Keratinocyte (primary cell): ENCODE results near the gene RAB11FIP3. TPM values are rescaled to one million over a fixed set of nuclear protein-coding genes. Genes with fewer than 3 reads are reported as not detected.

ENCODE experiments used
- DNase-seq: peaks from one replicate; pipeline ENCODE4 v3.0.0-alpha.2; 2011; ENCODE audit warnings: low read depth, missing footprints, low spot score
- FAIRE-seq: peaks from 2 replicates; lab custom pipeline; 2011; peaks lifted over from hg19 to GRCh38; lab: Jason Lieb, UNC
- H2AFZ ChIP-seq: 2 replicates; pipeline ENCODE4 v1.6.0; 2012; ENCODE audit warnings: low read length, control low read depth, inconsistent platforms; ENCODE audit not compliant: control insufficient read depth
- H3K27ac ChIP-seq: 2 replicates; pipeline ENCODE4 v1.5.1; 2011; ENCODE audit warnings: low read length; ENCODE audit not compliant: control insufficient read depth, insufficient read depth
- H3K27me3 ChIP-seq: 3 replicates; pipeline ENCODE4 v1.6.0; 2011; ENCODE audit warnings: low read length; ENCODE audit not compliant: control insufficient read depth, insufficient read depth; ENCODE audit errors: extremely low read depth
- H3K36me3 ChIP-seq, 2 experiments: 2 replicates in 1 of 2; 3 replicates in 1 of 2; pipeline ENCODE4 v1.5.1; 2011; ENCODE audit warnings: low read length in 2 of 2, mild to moderate bottlenecking in 1 of 2; ENCODE audit not compliant: control insufficient read depth in 2 of 2, insufficient read depth in 2 of 2; ENCODE audit errors: extremely low read depth in 1 of 2
- H3K4me1 ChIP-seq: 3 replicates; pipeline ENCODE4 v1.5.1; 2011; ENCODE audit warnings: low read length; ENCODE audit not compliant: control insufficient read depth, insufficient read depth; ENCODE audit errors: extremely low read depth
- H3K4me2 ChIP-seq: 3 replicates; pipeline ENCODE4 v1.6.0; 2011; ENCODE audit warnings: low read depth, low read length; ENCODE audit not compliant: control insufficient read depth, insufficient read depth; ENCODE audit errors: extremely low read depth
- H3K4me3 ChIP-seq, 3 experiments: fragments of 200-600 bp in 1 of 3; sonication (generic) in 1 of 3; 2 replicates in 2 of 3; 3 replicates in 1 of 3; pipeline ENCODE4 v1.5.1; 2011 to 2016; ENCODE audit warnings: low read length in 3 of 3, mild to moderate bottlenecking in 3 of 3, control low read depth in 2 of 3, inconsistent platforms in 1 of 3, low read depth in 1 of 3, mixed read lengths in 1 of 3, mixed run types in 1 of 3, moderate library complexity in 1 of 3; ENCODE audit not compliant: control insufficient read depth in 2 of 3, insufficient read depth in 2 of 3; ENCODE audit errors: extremely low read depth in 1 of 3
- H3K79me2 ChIP-seq: 2 replicates; pipeline ENCODE4 v1.6.0; 2012; ENCODE audit warnings: low read length; ENCODE audit not compliant: control insufficient read depth, insufficient read depth
- H3K9ac ChIP-seq: 3 replicates; pipeline ENCODE4 v1.6.0; 2011; ENCODE audit warnings: low read length; ENCODE audit not compliant: control insufficient read depth, insufficient read depth; ENCODE audit errors: extremely low read depth
- H3K9me1 ChIP-seq: 3 replicates; pipeline ENCODE4 v1.6.0; 2011; ENCODE audit warnings: low read length; ENCODE audit not compliant: control insufficient read depth, insufficient read depth; ENCODE audit errors: extremely low read depth
- H3K9me3 ChIP-seq: 2 replicates; pipeline ENCODE4 v1.5.1; 2012; ENCODE audit warnings: low read depth, low read length; ENCODE audit not compliant: control insufficient read depth
- H4K20me1 ChIP-seq: 3 replicates; pipeline ENCODE4 v1.6.0; 2011; ENCODE audit warnings: low read length; ENCODE audit not compliant: control insufficient read depth, insufficient read depth; ENCODE audit errors: extremely low read depth
- CTCF ChIP-seq, 3 experiments: IDR thresholded peaks in 1 of 3; conservative IDR thresholded peaks in 1 of 3; optimal IDR thresholded peaks in 1 of 3; 2 replicates in 2 of 3; 3 replicates in 1 of 3; pipeline versions ENCODE3 to v1.5.1; 2011; ENCODE audit warnings: low read length in 3 of 3, mild to moderate bottlenecking in 3 of 3, moderate library complexity in 2 of 3, control low read depth in 1 of 3, inconsistent platforms in 1 of 3; ENCODE audit not compliant: insufficient read depth in 2 of 3; ENCODE audit errors: extremely low read depth in 1 of 3
- EZH2 ChIP-seq: IDR thresholded peaks from one replicate; pipeline ENCODE4 v1.6.1; 2012; ENCODE audit warnings: inconsistent platforms, mild to moderate bottlenecking, low read length, moderate library complexity
- dilution Hi-C: fragments of 300-500 bp; cut with MboI; formaldehyde crosslinking; loops from one replicate; pipeline ENCODE4 v1.7.0; 2020; ENCODE audit warnings: low sequenced_read_pairs; ENCODE audit not compliant: extremely low pct_ligation_motif_present
- polyA plus RNA-seq, 5 experiments: library from polyadenylated mRNA; depleted of rRNA in 3 of 5; stranded (reverse) in 3 of 5; stranded (forward) in 1 of 5; unstranded in 1 of 5; fragments of >200 nt; gene quantifications; 1 replicate in 1 of 5; 2 replicates in 3 of 5; 3 replicates in 1 of 5; pipeline versions ENCODE4 v1.2.1 to v1.2.3, GENCODE V29; 2011 to 2012; ENCODE audit warnings: missing spikeins in 2 of 5, low read depth in 1 of 5, low replicate concordance in 1 of 5

The RAB11FIP3 gene
- polyA plus RNA-seq, 1 donor (not counting 4 experiments of a cell fraction or from before 2014, with no cell fraction given): 6.4 TPM

GRCh38 chr16:500709-501108, 75.3 kb downstream of the RAB11FIP3 start:
- TF ChIP-seq EZH2: no peak
- no peak for TF ChIP-seq CTCF (optimal IDR thresholded peaks at IDR 0.05 in 1 of 3, IDR thresholded peaks at IDR 0.05 in 1 of 3, conservative IDR thresholded peaks at IDR 0.05 in 1 of 3; ENCODE audit: extremely low read depth in 1 of 3, insufficient read depth in 2 of 3, low read length in 3 of 3)
- Histone ChIP-seq H3K4me3 (no peak overlapping the region), H2AFZ (no peak overlapping the region), H3K4me2 (no peak overlapping the region), H3K9me1 (no peaks in the 10 kb centered on the region), H3K79me2 (no peaks in the 10 kb centered on the region), H3K36me3 (peaks cover 5 to 8% of the 10 kb centered on the region in 2 experiments), H3K27me3 (no peaks in the 10 kb centered on the region), H3K4me1 (no peaks in the 10 kb centered on the region), H3K9me3 (no peaks in the 10 kb centered on the region), H4K20me1 (no peaks in the 10 kb centered on the region), H3K27ac (no peak overlapping the region), H3K9ac (no peak overlapping the region)
- dilution Hi-C loops: no loop called here
- DNase-seq (no peak), FAIRE-seq (no peak)

GRCh38 chr16:502179-502943, 76.9 kb downstream of the RAB11FIP3 start:
- no peak overlapping the region for H3K4me3 ChIP-seq
- no peak overlapping the region for H3K9ac ChIP-seq
- H3K27ac ChIP-seq: no peak overlapping the region
- dilution Hi-C loops: no loop called here
- no peaks in the 10 kb centered on the region for H3K27me3 ChIP-seq
- H4K20me1 ChIP-seq: no peaks in the 10 kb centered on the region
- peaks cover 5 to 13% of the 10 kb centered on the region in 2 experiments for H3K36me3 ChIP-seq
- FAIRE-seq: no peak
- DNase-seq: no peak
- H2AFZ ChIP-seq: no peak overlapping the region
- no peaks in the 10 kb centered on the region for H3K4me1 ChIP-seq
- TF ChIP-seq EZH2 (no peak), CTCF (optimal IDR thresholded peaks at IDR 0.05 in 1 of 3, IDR thresholded peaks at IDR 0.05 in 1 of 3, conservative IDR thresholded peaks at IDR 0.05 in 1 of 3; ENCODE audit: extremely low read depth in 1 of 3, insufficient read depth in 2 of 3, low read length in 3 of 3) (no peak)
- no peak overlapping the region for H3K4me2 ChIP-seq
- no peaks in the 10 kb centered on the region for H3K9me3 ChIP-seq
- no peaks in the 10 kb centered on the region for H3K9me1 ChIP-seq
- no peaks in the 10 kb centered on the region for H3K79me2 ChIP-seq
